Endothelial cell of umbilical vein (primary cell): Measurements from ENCODE around the gene EFEMP1. TPM values are rescaled to one million over a fixed set of nuclear protein-coding genes. Genes with fewer than 3 reads are reported as not detected.

Source experiments
- BruUV-seq: library from RNA; stranded (reverse); fragments of 400-500 nt; replicated peaks from 2 replicates; lab custom pipeline; 2021; lab: Mats Ljungman, UMichigan
- CTCF ChIA-PET: fragments of 300-600, 350-600 bp; sonication (Branson Sonifier 250); formaldehyde crosslinking; loops from one replicate; lab custom pipeline; 2021; ENCODE audit warnings: antibody characterized with exemption, inconsistent platforms; lab: Charles Lee
- POLR2A ChIA-PET: fragments of 300-600, 350-600 bp; sonication (Branson Sonifier 250); formaldehyde crosslinking; loops from one replicate; lab custom pipeline; 2021; ENCODE audit warnings: antibody characterized with exemption, inconsistent platforms; lab: Charles Lee
- DNase-seq: peaks from one replicate; pipeline ENCODE4 v3.0.0-alpha.2; 2011; ENCODE audit warnings: low read depth, low spot score
- FAIRE-seq: peaks from 2 replicates; lab custom pipeline; 2011; peaks lifted over from hg19 to GRCh38; lab: Jason Lieb, UNC
- H2AFZ ChIP-seq: 2 replicates; pipeline ENCODE4 v1.6.0; 2012; ENCODE audit warnings: low read depth, low read length, control low read depth, inconsistent platforms
- H3K27ac ChIP-seq: 2 replicates; pipeline ENCODE4 v1.5.1; 2011; ENCODE audit warnings: low read depth, mild to moderate bottlenecking, control low read depth, low read length, moderate library complexity; ENCODE audit not compliant: insufficient read depth
- H3K27me3 ChIP-seq, 2 experiments: 2 replicates each; pipeline versions ENCODE4 v1.6.0 to v1.6.1; 2011; ENCODE audit warnings: low read length in 2 of 2, mixed read lengths in 1 of 2; ENCODE audit not compliant: control insufficient read depth in 2 of 2, insufficient read depth in 2 of 2
- H3K36me3 ChIP-seq, 2 experiments: 2 replicates in 1 of 2; 3 replicates in 1 of 2; pipeline ENCODE4 v1.5.1; 2011; ENCODE audit warnings: low read length in 2 of 2, mild to moderate bottlenecking in 1 of 2, moderate library complexity in 1 of 2; ENCODE audit not compliant: control insufficient read depth in 2 of 2, insufficient read depth in 2 of 2; ENCODE audit errors: extremely low read depth in 1 of 2
- H3K4me1 ChIP-seq: 3 replicates; pipeline ENCODE4 v1.5.1; 2011; ENCODE audit warnings: mild to moderate bottlenecking, low read length; ENCODE audit not compliant: control insufficient read depth, insufficient read depth; ENCODE audit errors: extremely low read depth
- H3K4me2 ChIP-seq: 2 replicates; pipeline ENCODE4 v1.6.1; 2011; ENCODE audit warnings: low read length, control low read depth, mixed read lengths; ENCODE audit not compliant: insufficient read depth
- H3K4me3 ChIP-seq, 3 experiments: fragments of 200-600 bp in 1 of 3; sonication (generic), shearing (Covaris generic) in 1 of 3; replicated peaks in 1 of 3; 2 replicates each; pipeline ENCODE4 v1.5.1; 2011 to 2016; ENCODE audit warnings: control low read depth in 3 of 3, low read length in 3 of 3, mild to moderate bottlenecking in 2 of 3, inconsistent platforms in 1 of 3, low read depth in 1 of 3, moderate library complexity in 1 of 3; ENCODE audit not compliant: insufficient read depth in 1 of 3
- H3K79me2 ChIP-seq: 2 replicates; pipeline ENCODE4 v1.6.0; 2012; ENCODE audit warnings: low read length, inconsistent platforms; ENCODE audit not compliant: control insufficient read depth, insufficient read depth
- H3K9ac ChIP-seq: replicated peaks from 2 replicates; pipeline ENCODE3; 2011; ENCODE audit warnings: low read length, control low read depth; ENCODE audit not compliant: insufficient read depth; ENCODE audit errors: extremely low read depth
- H3K9me1 ChIP-seq: replicated peaks from 3 replicates; pipeline ENCODE4 v1.6.0; 2011; ENCODE audit warnings: mild to moderate bottlenecking, low read length; ENCODE audit not compliant: control insufficient read depth, insufficient read depth; ENCODE audit errors: extremely low read depth
- H3K9me3 ChIP-seq: replicated peaks from 2 replicates; pipeline ENCODE4 v1.5.1; 2012; ENCODE audit warnings: low read length, inconsistent platforms; ENCODE audit not compliant: control insufficient read depth, insufficient read depth
- H4K20me1 ChIP-seq: replicated peaks from 2 replicates; pipeline ENCODE3; 2011; ENCODE audit warnings: mild to moderate bottlenecking, low read length; ENCODE audit not compliant: control insufficient read depth, insufficient read depth; ENCODE audit errors: extremely low read depth
- CTCF ChIP-seq, 2 donors: IDR thresholded peaks; 1 replicate in 1 of 2; 2 replicates in 1 of 2; pipeline ENCODE4 v1.5.1; 2011; ENCODE audit warnings: low read length in 2 of 2, mild to moderate bottlenecking in 2 of 2, moderate library complexity in 2 of 2, control low read depth in 1 of 2, inconsistent platforms in 1 of 2, low read depth in 1 of 2; ENCODE audit not compliant: insufficient read depth in 1 of 2; ENCODE audit errors: extremely low read depth in 1 of 2
- EZH2 ChIP-seq: IDR thresholded peaks from 2 replicates; pipeline ENCODE4 v1.6.1; 2012; ENCODE audit warnings: borderline replicate concordance, low read depth, mild to moderate bottlenecking, moderate library complexity, low read length, inconsistent platforms; ENCODE audit not compliant: severe bottlenecking
- FOS ChIP-seq: IDR thresholded peaks from 2 replicates; pipeline ENCODE4 v1.6.1; 2011; ENCODE audit warnings: mild to moderate bottlenecking, low read length, moderate library complexity, borderline replicate concordance; ENCODE audit not compliant: insufficient read depth
- GATA2 ChIP-seq: IDR thresholded peaks from 2 replicates; pipeline ENCODE4 v1.7.0; 2011; ENCODE audit warnings: low read depth, mild to moderate bottlenecking, moderate library complexity, mixed read lengths, low read length; ENCODE audit not compliant: insufficient read length, insufficient read depth
- JUN ChIP-seq: IDR thresholded peaks from 2 replicates; pipeline ENCODE4 v1.6.1; 2011; ENCODE audit warnings: borderline replicate concordance, low read depth; ENCODE audit not compliant: insufficient read length, insufficient read depth
- MAX ChIP-seq: IDR thresholded peaks from 2 replicates; pipeline ENCODE4 v1.6.1; 2011; ENCODE audit not compliant: insufficient read depth, insufficient read length
- MYC ChIP-seq: IDR thresholded peaks from one replicate; pipeline ENCODE4 v1.6.1; 2011; ENCODE audit warnings: mild to moderate bottlenecking, low read depth, low read length
- POLR2A ChIP-seq: IDR thresholded peaks from 2 replicates; pipeline ENCODE4 v1.6.1; 2012; ENCODE audit warnings: low read depth, mild to moderate bottlenecking, control low read depth, low read length
- POLR2AphosphoS5 ChIP-seq: IDR thresholded peaks from 2 replicates; pipeline ENCODE4 v1.6.1; 2012; ENCODE audit warnings: low read depth, mild to moderate bottlenecking, control low read depth, low read length, moderate library complexity; ENCODE audit not compliant: insufficient read depth
- dilution Hi-C: fragments of 300-500 bp; cut with MboI; formaldehyde crosslinking; loops from one replicate; pipeline ENCODE4 v1.15.0; 2019; ENCODE audit warnings: low sequenced_read_pairs; ENCODE audit not compliant: extremely low pct_ligation_motif_present
- intact Hi-C: fragments of 100-400 bp; cut with micrococcal nuclease; formaldehyde crosslinking; loops from one replicate; pipeline ENCODE4 v1.10.0; 2022
- polyA plus RNA-seq, 4 experiments: library from polyadenylated mRNA; depleted of rRNA in 3 of 4; stranded (reverse) in 3 of 4; unstranded in 1 of 4; fragments of >200 nt; gene quantifications; 2 replicates each; pipeline versions ENCODE4 v1.2.1 to v1.2.3, GENCODE V29; 2011 to 2012; ENCODE audit warnings: missing spikeins in 1 of 4
- total RNA-seq: library from RNA; stranded (reverse); gene quantifications from 2 replicates; pipeline ENCODE4 v1.2.3, GENCODE V29; 2021

EFEMP1 gene
- total and polyA plus RNA-seq, 2 donors (not counting 3 experiments of a cell fraction or from before 2014, with no cell fraction given) = 2,981 to 11,813 TPM

GRCh38 chr2:55929476-55929875, 5.9 kb upstream of the EFEMP1 start:
- Histone ChIP-seq H3K4me3 (no peak overlapping the region), H2AFZ (no peak overlapping the region), H3K9ac (no peak overlapping the region), H3K4me1 (peaks cover 5% of the 10 kb centered on the region), H3K9me3 (no peaks in the 10 kb centered on the region), H3K27me3 (no peaks in the 10 kb centered on the region), H3K79me2 (no peaks in the 10 kb centered on the region), H4K20me1 (no peaks in the 10 kb centered on the region), H3K27ac (no peak overlapping the region), H3K4me2 (no peak overlapping the region), H3K9me1 (no peaks in the 10 kb centered on the region), H3K36me3 (no peaks in the 10 kb centered on the region)
- ChIA-PET POLR2A (no interaction called here), CTCF (no interaction called here)
- no peak for DNase-seq
- TF ChIP-seq MAX (no peak), POLR2AphosphoS5 (no peak), JUN (no peak), GATA2 (no peak), POLR2A (no peak), MYC (no peak), FOS (no peak), CTCF (IDR thresholded peaks at IDR 0.05; ENCODE audit: extremely low read depth in 1 of 2, insufficient read depth in 1 of 2, low read depth in 1 of 2, low read length in 2 of 2) (no peak), EZH2 (no peak)
- intact Hi-C loops = no loop called here
- FAIRE-seq = no peak
- dilution Hi-C loops = no loop called here
- BruUV-seq = no TSS peak
